HT1080 (cell line): ENCODE results near the gene MEN1. TPM values are rescaled to one million over a fixed set of nuclear protein-coding genes. Genes with fewer than 3 reads are reported as not detected.
"Not testable (repeated sequence)": the region's sequence is repeated elsewhere in the genome, so short reads cannot be mapped to it uniquely, and the experiment has no call there.

Experiments
- DNase-seq: peaks from one replicate; pipeline ENCODE4 v3.0.0-alpha.2; 2015; ENCODE audit warnings: low read depth
- total RNA-seq: library from RNA; depleted of rRNA; stranded (reverse); fragments of >200 nt; shearing (Covaris generic); gene quantifications from 2 replicates; pipeline ENCODE4 v1.2.3, GENCODE V29; 2014

Gene MEN1
- total RNA-seq, 1 experiment from 2014 or later, result 34.1 TPM

GRCh38 chr11:64834031-64834722, 23.8 kb upstream of the MEN1 start:
- DNase-seq, result no peak

GRCh38 chr11:64833509-64833908, 23.2 kb upstream of the MEN1 start:
- no peak for DNase-seq

GRCh38 chr11:64833198-64833502, 22.8 kb upstream of the MEN1 start:
- no peak for DNase-seq

GRCh38 chr11:64832467-64833197, 22.3 kb upstream of the MEN1 start:
- DNase-seq, result no peak

GRCh38 chr11:64831411-64831891, 21.1 kb upstream of the MEN1 start:
- no peak for DNase-seq

- no peak for DNase-seq
Measured at GRCh38 chr11:64829536-64830251, 19.3 kb upstream of the MEN1 start.

GRCh38 chr11:64827451-64827839, 17.1 kb upstream of the MEN1 start:
- no peak for DNase-seq

- no peak for DNase-seq
Measured at GRCh38 chr11:64826578-64827450, 16.5 kb upstream of the MEN1 start.

- no peak for DNase-seq
Measured at GRCh38 chr11:64826062-64826461, 15.7 kb upstream of the MEN1 start.

- no peak for DNase-seq
Measured at GRCh38 chr11:64823568-64824119, 13.3 kb upstream of the MEN1 start.

GRCh38 chr11:64817476-64817875, 7.1 kb upstream of the MEN1 start:
- no peak for DNase-seq

GRCh38 chr11:64815433-64815832, 5.1 kb upstream of the MEN1 start:
- not testable (repeated sequence) for DNase-seq

- peak; percentile 30 for DNase-seq
Measured at GRCh38 chr11:64814712-64815187, 4.4 kb upstream of the MEN1 start.

GRCh38 chr11:64813826-64814225, 3.5 kb upstream of the MEN1 start:
- no peak for DNase-seq

GRCh38 chr11:64810891-64811272, 531 bp upstream of the MEN1 start:
- DNase-seq, result no peak

- no peak for DNase-seq
Measured at GRCh38 chr11:64809781-64810241, 540 bp downstream of the MEN1 start.

GRCh38 chr11:64805481-64805880, 4.9 kb downstream of the MEN1 start:
- no peak for DNase-seq

- DNase-seq, result no peak
Measured at GRCh38 chr11:64804346-64805210, 5.8 kb downstream of the MEN1 start.

GRCh38 chr11:64803846-64804345, 6.5 kb downstream of the MEN1 start:
- DNase-seq, result no peak
